T-helper 1 cell treated with Interleukin-12 subunit alpha and Interleukin-12 subunit beta and Interleukin-4 antibody, amounts not matched to agents 30 μg/mL and 1 μg/mL, for 36 hours (primary cell): Measurements from ENCODE around the gene TNNI3K.
"Not testable (repeated sequence)": the region's sequence is repeated elsewhere in the genome, so short reads cannot be mapped to it uniquely, and the experiment has no call there.

Source experiments
- H3K27ac Mint-ChIP-seq: one replicate; pipeline ENCODE4 v1.8.0; 2021; ENCODE audit warnings: mild to moderate bottlenecking, mixed read lengths
- H3K27me3 Mint-ChIP-seq: one replicate; pipeline ENCODE4 v1.8.0; 2021; ENCODE audit warnings: low read depth, mixed read lengths
- H3K36me3 Mint-ChIP-seq: one replicate; pipeline ENCODE4 v1.8.0; 2021; ENCODE audit warnings: low read depth, mixed read lengths
- H3K4me1 Mint-ChIP-seq: one replicate; pipeline ENCODE4 v1.8.0; 2021; ENCODE audit warnings: low read depth, mixed read lengths
- H3K4me3 Mint-ChIP-seq: one replicate; pipeline ENCODE4 v1.8.0; 2021; ENCODE audit warnings: mild to moderate bottlenecking, moderate library complexity, mixed read lengths
- H3K9me3 Mint-ChIP-seq: one replicate; pipeline ENCODE4 v1.8.0; 2021; ENCODE audit warnings: mixed read lengths

TNNI3K gene

GRCh38 chr1:74246315-74246714, 11.1 kb downstream of the TNNI3K start:
- Mint-ChIP-seq H3K27me3 (no peaks in the 10 kb centered on the region), H3K27ac (no peak overlapping the region), H3K4me3 (no peak overlapping the region), H3K36me3 (no peaks in the 10 kb centered on the region), H3K4me1 (no peaks in the 10 kb centered on the region), H3K9me3 (no peaks in the 10 kb centered on the region)

GRCh38 chr1:74247881-74248528, 12.8 kb downstream of the TNNI3K start:
- Mint-ChIP-seq H3K36me3 (no peaks in the 10 kb centered on the region), H3K9me3 (no peaks in the 10 kb centered on the region)

GRCh38 chr1:74253243-74253824, 18.1 kb downstream of the TNNI3K start:
- H3K36me3 Mint-ChIP-seq, H3K27ac Mint-ChIP-seq, H3K27me3 Mint-ChIP-seq, H3K4me1 Mint-ChIP-seq, H3K4me3 Mint-ChIP-seq, H3K9me3 Mint-ChIP-seq: not testable (repeated sequence)

More at GRCh38 chr1:74247881-74248528, 12.8 kb downstream of the TNNI3K start:
- no peaks in the 10 kb centered on the region for H3K4me1 Mint-ChIP-seq
- no peaks in the 10 kb centered on the region for H3K27me3 Mint-ChIP-seq
- no peak overlapping the region for H3K4me3 Mint-ChIP-seq
- H3K27ac Mint-ChIP-seq: no peak overlapping the region

- H3K4me3 Mint-ChIP-seq: no peak overlapping the region
- no peaks in the 10 kb centered on the region for H3K9me3 Mint-ChIP-seq
- no peak overlapping the region for H3K27ac Mint-ChIP-seq
- no peaks in the 10 kb centered on the region for H3K36me3 Mint-ChIP-seq
- H3K4me1 Mint-ChIP-seq: no peaks in the 10 kb centered on the region
- no peaks in the 10 kb centered on the region for H3K27me3 Mint-ChIP-seq
Observed at GRCh38 chr1:74266001-74266400, 30.8 kb downstream of the TNNI3K start.

GRCh38 chr1:74271503-74271902, 36.3 kb downstream of the TNNI3K start:
- no peaks in the 10 kb centered on the region for H3K36me3 Mint-ChIP-seq
- H3K4me1 Mint-ChIP-seq: no peaks in the 10 kb centered on the region
- H3K4me3 Mint-ChIP-seq: no peak overlapping the region
- no peak overlapping the region for H3K27ac Mint-ChIP-seq
- H3K9me3 Mint-ChIP-seq: no peaks in the 10 kb centered on the region
- H3K27me3 Mint-ChIP-seq: no peaks in the 10 kb centered on the region

- Mint-ChIP-seq H3K4me1 (no peaks in the 10 kb centered on the region), H3K27me3 (no peaks in the 10 kb centered on the region), H3K4me3 (no peak overlapping the region), H3K9me3 (no peaks in the 10 kb centered on the region), H3K27ac (no peak overlapping the region), H3K36me3 (no peaks in the 10 kb centered on the region)
Observed at GRCh38 chr1:74280642-74281396, 45.6 kb downstream of the TNNI3K start.

- no peaks in the 10 kb centered on the region for H3K27me3 Mint-ChIP-seq
Observed at GRCh38 chr1:74286414-74286813, 51.2 kb downstream of the TNNI3K start.

GRCh38 chr1:74314438-74314837, 79.3 kb downstream of the TNNI3K start:
- Mint-ChIP-seq H3K9me3 (no peaks in the 10 kb centered on the region), H3K27me3 (no peaks in the 10 kb centered on the region)

More at GRCh38 chr1:74286414-74286813, 51.2 kb downstream of the TNNI3K start:
- Mint-ChIP-seq H3K27ac (no peak overlapping the region), H3K36me3 (no peaks in the 10 kb centered on the region), H3K9me3 (no peaks in the 10 kb centered on the region), H3K4me3 (no peak overlapping the region), H3K4me1 (no peaks in the 10 kb centered on the region)

GRCh38 chr1:74316302-74316701, 81.1 kb downstream of the TNNI3K start:
- no peak overlapping the region for H3K4me3 Mint-ChIP-seq
- H3K27ac Mint-ChIP-seq: no peak overlapping the region
- no peaks in the 10 kb centered on the region for H3K36me3 Mint-ChIP-seq
- H3K4me1 Mint-ChIP-seq: no peaks in the 10 kb centered on the region
- no peaks in the 10 kb centered on the region for H3K9me3 Mint-ChIP-seq
- H3K27me3 Mint-ChIP-seq: no peaks in the 10 kb centered on the region

More at GRCh38 chr1:74314438-74314837, 79.3 kb downstream of the TNNI3K start:
- no peak overlapping the region for H3K27ac Mint-ChIP-seq
- no peaks in the 10 kb centered on the region for H3K36me3 Mint-ChIP-seq
- H3K4me3 Mint-ChIP-seq: no peak overlapping the region
- no peaks in the 10 kb centered on the region for H3K4me1 Mint-ChIP-seq

GRCh38 chr1:74317663-74318062, 82.5 kb downstream of the TNNI3K start:
- Mint-ChIP-seq H3K4me1 (no peaks in the 10 kb centered on the region), H3K4me3 (no peak overlapping the region), H3K9me3 (no peaks in the 10 kb centered on the region), H3K27me3 (no peaks in the 10 kb centered on the region), H3K27ac (no peak overlapping the region), H3K36me3 (no peaks in the 10 kb centered on the region)

GRCh38 chr1:74323937-74324473, 88.8 kb downstream of the TNNI3K start:
- no peaks in the 10 kb centered on the region for H3K36me3 Mint-ChIP-seq

GRCh38 chr1:74324684-74325448, 89.7 kb downstream of the TNNI3K start:
- no peaks in the 10 kb centered on the region for H3K4me1 Mint-ChIP-seq
- no peaks in the 10 kb centered on the region for H3K27me3 Mint-ChIP-seq
- H3K27ac Mint-ChIP-seq: no peak overlapping the region
- no peak overlapping the region for H3K4me3 Mint-ChIP-seq
- H3K9me3 Mint-ChIP-seq: no peaks in the 10 kb centered on the region
- no peaks in the 10 kb centered on the region for H3K36me3 Mint-ChIP-seq

More at GRCh38 chr1:74323937-74324473, 88.8 kb downstream of the TNNI3K start:
- H3K4me1 Mint-ChIP-seq: no peaks in the 10 kb centered on the region
- H3K27me3 Mint-ChIP-seq: no peaks in the 10 kb centered on the region
- H3K27ac Mint-ChIP-seq: no peak overlapping the region
- no peak overlapping the region for H3K4me3 Mint-ChIP-seq
- no peaks in the 10 kb centered on the region for H3K9me3 Mint-ChIP-seq

- H3K27ac Mint-ChIP-seq: no peak overlapping the region
- H3K9me3 Mint-ChIP-seq: no peaks in the 10 kb centered on the region
- no peak overlapping the region for H3K4me3 Mint-ChIP-seq
Observed at GRCh38 chr1:74328851-74329250, 93.7 kb downstream of the TNNI3K start.

GRCh38 chr1:74333244-74333643, 98.1 kb downstream of the TNNI3K start:
- Mint-ChIP-seq H3K27me3 (no peaks in the 10 kb centered on the region), H3K9me3 (no peaks in the 10 kb centered on the region), H3K36me3 (no peaks in the 10 kb centered on the region), H3K27ac (no peak overlapping the region), H3K4me1 (no peaks in the 10 kb centered on the region), H3K4me3 (no peak overlapping the region)

More at GRCh38 chr1:74328851-74329250, 93.7 kb downstream of the TNNI3K start:
- no peaks in the 10 kb centered on the region for H3K4me1 Mint-ChIP-seq
- H3K36me3 Mint-ChIP-seq: no peaks in the 10 kb centered on the region
- no peaks in the 10 kb centered on the region for H3K27me3 Mint-ChIP-seq
